Lower lobe of right lung (tissue), 2 donors: ENCODE data around the gene UQCRC1. TPM values are rescaled to one million over a fixed set of nuclear protein-coding genes. Genes with fewer than 3 reads are reported as not detected.

Source experiments
- ATAC-seq, 2 donors: fragments of 200-7000 bp; cut with Tn5 transposase; one replicate each; pipeline ENCODE4 v1.9.1; 2020 to 2022; ENCODE audit warnings: mild to moderate bottlenecking in 2 of 2, moderate library complexity in 2 of 2
- DNase-seq: peaks from one replicate; pipeline ENCODE4 v3.0.0-alpha.2; 2020
- H3K27ac ChIP-seq: fragments of 200-600 bp; one replicate; pipeline ENCODE4 v1.8.0; 2022
- H3K27me3 ChIP-seq: fragments of 200-600 bp; one replicate; pipeline ENCODE4 v1.8.0; 2022; ENCODE audit warnings: low read depth
- H3K36me3 ChIP-seq: fragments of 200-600 bp; one replicate; pipeline ENCODE4 v1.8.0; 2022; ENCODE audit warnings: mild to moderate bottlenecking
- H3K4me1 ChIP-seq: fragments of 200-600 bp; one replicate; pipeline ENCODE4 v1.8.0; 2022
- H3K4me3 ChIP-seq: fragments of 200-600 bp; one replicate; pipeline ENCODE4 v1.8.0; 2022; ENCODE audit warnings: mild to moderate bottlenecking
- H3K9me3 ChIP-seq: fragments of 200-600 bp; one replicate; pipeline ENCODE4 v1.8.0; 2022
- CTCF ChIP-seq: fragments of 200-600 bp; IDR thresholded peaks from one replicate; pipeline ENCODE4 v1.8.0; 2022; ENCODE audit warnings: antibody characterized with exemption, mild to moderate bottlenecking
- intact Hi-C: fragments of 100-400 bp; cut with DNase I; formaldehyde crosslinking; loops from one replicate; pipeline ENCODE4 v1.11.0; 2022
- total RNA-seq: library from RNA; stranded (reverse); fragmentation: NEBNext Ultra II Directional; extraction: Animal tissue kit (Norgen Biotek cat#: 25700); gene quantifications from one replicate; pipeline ENCODE4 v1.2.1, GENCODE V29; 2021
- donor health status: DM: no; HTN: yes; CAD: no; lungs with severe emphysema.

Gene UQCRC1
- total RNA-seq, 1 donor from 2014 or later: 121 TPM

- DNase-seq: no peak
- TF ChIP-seq CTCF: no peak
- ATAC-seq: no peak
These were observed 46.9 kb downstream of the UQCRC1 start for GRCh38 chr3:48562367-48563095.

GRCh38 chr3:48561045-48561736 lies 48.3 kb downstream of the UQCRC1 start:
- peak overlapping the region; percentile 40 for H3K4me3 ChIP-seq
- DNase-seq (peak; percentile 81), ATAC-seq (peak in 1 of 2 donors; percentile 5)
- TF ChIP-seq CTCF: peak; percentile 24
- H3K36me3 ChIP-seq: no peaks in the 10 kb centered on the region
- H3K9me3 ChIP-seq: no peaks in the 10 kb centered on the region
- peak overlapping the region; percentile 53 for H3K27ac ChIP-seq
- peaks cover 43% of the 10 kb centered on the region for H3K4me1 ChIP-seq
- no peaks in the 10 kb centered on the region for H3K27me3 ChIP-seq
- intact Hi-C loops: no loop called here

More at GRCh38 chr3:48562367-48563095, 46.9 kb downstream of the UQCRC1 start:
- peaks cover 37% of the 10 kb centered on the region for H3K4me1 ChIP-seq
- H3K27ac ChIP-seq: no peak overlapping the region
- no peaks in the 10 kb centered on the region for H3K36me3 ChIP-seq
- H3K4me3 ChIP-seq: no peak overlapping the region
- no peaks in the 10 kb centered on the region for H3K9me3 ChIP-seq
- no peaks in the 10 kb centered on the region for H3K27me3 ChIP-seq
- intact Hi-C loops: no loop called here

GRCh38 chr3:48560648-48561018 lies 48.8 kb downstream of the UQCRC1 start:
- intact Hi-C loops: no loop called here
- Histone ChIP-seq H3K4me1 (peaks cover 49% of the 10 kb centered on the region), H3K4me3 (peak overlapping the region; percentile 40), H3K27ac (peak overlapping the region; percentile 53), H3K27me3 (no peaks in the 10 kb centered on the region), H3K9me3 (no peaks in the 10 kb centered on the region), H3K36me3 (no peaks in the 10 kb centered on the region)
- ATAC-seq (no peak), DNase-seq (no peak)
- no peak for TF ChIP-seq CTCF

- peak overlapping the region; percentile 65 for H3K27ac ChIP-seq
- intact Hi-C loops: loop anchor here (10.0 kb wide), 1 partner anchor 94 kb away; a partner anchor contains a TSS
- DNase-seq (peak; percentile 89), ATAC-seq (peak; percentile 6 to 43)
- no peaks in the 10 kb centered on the region for H3K36me3 ChIP-seq
- no peak overlapping the region for H3K4me3 ChIP-seq
- no peaks in the 10 kb centered on the region for H3K9me3 ChIP-seq
- no peaks in the 10 kb centered on the region for H3K27me3 ChIP-seq
- TF ChIP-seq CTCF: no peak
- peaks cover 46% of the 10 kb centered on the region for H3K4me1 ChIP-seq
These were observed 50.8 kb downstream of the UQCRC1 start for GRCh38 chr3:48558493-48559134.

GRCh38 chr3:48556796-48557626 lies 52.4 kb downstream of the UQCRC1 start, which contains the start of gene PFKFB4:
PFKFB4 (minus strand) TSS chr3:48556803; CDS start chr3:48556777, 26 bp downstream.
- intact Hi-C loops: loop anchor here (10.0 kb wide), 1 partner anchor 92 kb away; a partner anchor contains a TSS
- Histone ChIP-seq H3K27ac (peak within 1 kb of the TSS; percentile 77), H3K27me3 (no peaks in the 10 kb centered on the region), H3K4me3 (peak within 1 kb of the TSS; percentile 63), H3K9me3 (no peaks in the 10 kb centered on the region), H3K4me1 (peaks cover 46% of the 10 kb centered on the region), H3K36me3 (no peaks in the 10 kb centered on the region)
- no peak for TF ChIP-seq CTCF
- DNase-seq (peak; percentile 99), ATAC-seq (peak; percentile 94 to 95)
